ENCODE data around the gene ARMC3. TPM values are rescaled to one million over a fixed set of nuclear protein-coding genes. Genes with fewer than 3 reads are reported as not detected.

Gene ARMC3
- total RNA-seq, 1 experiment from 2014 or later = 0.28 TPM

DNA sequence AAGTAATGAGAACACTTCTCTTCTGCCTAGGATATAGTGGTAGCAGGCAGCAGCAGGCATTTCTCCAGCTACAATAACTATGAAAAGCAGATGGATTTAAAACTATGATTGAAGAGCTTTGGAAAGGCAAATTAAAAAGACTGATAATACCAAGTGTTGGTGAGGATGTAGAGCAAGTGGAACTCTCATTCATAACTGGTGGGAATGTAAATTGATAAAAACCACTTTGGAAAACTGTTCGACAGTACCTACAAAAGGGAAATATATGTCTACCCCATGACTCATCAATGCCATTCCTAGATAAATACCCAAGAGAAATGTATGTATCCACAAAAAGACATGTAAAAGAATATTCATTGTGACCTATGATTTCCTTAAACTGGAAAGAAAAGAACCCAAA lies 14.6 kb downstream of the ARMC3 start (continued):
- TF ChIP-seq ZNF281 (CRISPR knock-in tag; IDR thresholded peaks at IDR 0.05) = no peak
- no peak for TF ChIP-seq ELF4 (CRISPR knock-in tag; IDR thresholded peaks at IDR 0.05; ENCODE audit: low read depth)
- TF ChIP-seq, protein P1, sequence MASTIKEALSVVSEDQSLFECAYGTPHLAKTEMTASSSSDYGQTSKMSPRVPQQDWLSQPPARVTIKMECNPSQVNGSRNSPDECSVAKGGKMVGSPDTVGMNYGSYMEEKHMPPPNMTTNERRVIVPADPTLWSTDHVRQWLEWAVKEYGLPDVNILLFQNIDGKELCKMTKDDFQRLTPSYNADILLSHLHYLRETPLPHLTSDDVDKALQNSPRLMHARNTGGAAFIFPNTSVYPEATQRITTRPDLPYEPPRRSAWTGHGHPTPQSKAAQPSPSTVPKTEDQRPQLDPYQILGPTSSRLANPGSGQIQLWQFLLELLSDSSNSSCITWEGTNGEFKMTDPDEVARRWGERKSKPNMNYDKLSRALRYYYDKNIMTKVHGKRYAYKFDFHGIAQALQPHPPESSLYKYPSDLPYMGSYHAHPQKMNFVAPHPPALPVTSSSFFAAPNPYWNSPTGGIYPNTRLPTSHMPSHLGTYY (CRISPR knock-in tag; IDR thresholded peaks at IDR 0.05) = no peak
- no peak for TF ChIP-seq GRHL2 (CRISPR knock-in tag; IDR thresholded peaks at IDR 0.05; ENCODE audit: insufficient replicate concordance, severe bottlenecking)

DNA sequence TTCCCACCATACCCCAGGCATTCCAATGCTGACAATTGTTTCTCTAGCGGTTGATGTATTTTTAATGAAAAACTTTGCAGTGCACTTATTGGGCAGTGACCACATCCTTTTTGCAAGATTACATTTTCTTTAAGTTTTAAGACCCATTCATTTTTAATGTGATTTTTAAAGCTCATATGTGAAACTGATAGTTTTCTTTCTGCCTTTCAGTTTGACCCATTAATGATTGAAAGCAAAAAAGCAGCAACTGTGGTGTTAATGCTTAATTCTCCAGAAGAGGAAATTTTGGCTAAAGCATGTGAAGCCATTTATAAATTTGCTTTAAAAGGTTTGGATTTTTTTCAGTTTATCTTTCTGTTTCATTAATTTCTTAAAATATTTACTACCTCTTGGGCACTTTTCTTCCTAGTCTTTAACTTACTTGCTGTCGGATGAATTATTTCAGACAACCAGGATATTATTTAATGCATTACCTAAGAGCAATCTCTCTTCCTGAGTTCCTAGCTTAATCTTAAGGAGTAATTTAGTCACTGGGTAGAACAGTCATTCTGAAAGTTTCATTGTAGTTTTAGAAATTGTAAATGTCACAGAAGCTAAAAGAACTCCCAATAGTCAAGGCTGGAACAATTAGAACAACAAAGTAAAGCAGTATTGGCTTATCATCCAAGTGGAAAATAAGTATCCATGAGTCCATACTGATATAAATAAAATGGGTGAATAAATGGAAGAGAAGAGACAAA lies 18.3 kb downstream of the ARMC3 start:
- peaks cover 14% of the 10 kb centered on the region for H3K36me3 Mint-ChIP-seq
- H3K4me3 Mint-ChIP-seq = no peak overlapping the region
- TF ChIP-seq CREM (CRISPR knock-in tag; IDR thresholded peaks at IDR 0.05) (no peak), USF1 (CRISPR knock-in tag; IDR thresholded peaks at IDR 0.05) (no peak), SMAD3 (CRISPR knock-in tag; IDR thresholded peaks at IDR 0.05; ENCODE audit: borderline replicate concordance) (no peak), ZNF317 (CRISPR knock-in tag; IDR thresholded peaks at IDR 0.05; ENCODE audit: borderline replicate concordance, low read depth) (no peak), ELF4 (CRISPR knock-in tag; IDR thresholded peaks at IDR 0.05; ENCODE audit: low read depth) (no peak), GRHL2 (CRISPR knock-in tag; IDR thresholded peaks at IDR 0.05; ENCODE audit: insufficient replicate concordance, severe bottlenecking) (no peak), GTF2I (CRISPR knock-in tag; conservative IDR thresholded peaks at IDR 0.05) (no peak), ESRRA (CRISPR knock-in tag; IDR thresholded peaks at IDR 0.05; ENCODE audit: borderline replicate concordance) (no peak), FOXJ3 (CRISPR knock-in tag; IDR thresholded peaks at IDR 0.05; ENCODE audit: borderline replicate concordance) (no peak), ZNF281 (CRISPR knock-in tag; IDR thresholded peaks at IDR 0.05) (no peak), ATF6 (CRISPR knock-in tag; IDR thresholded peaks at IDR 0.05) (no peak), MAX (CRISPR knock-in tag; IDR thresholded peaks at IDR 0.05) (no peak), SP1 (CRISPR knock-in tag; conservative IDR thresholded peaks at IDR 0.05) (no peak), USF2 (CRISPR knock-in tag; IDR thresholded peaks at IDR 0.05) (no peak), TEAD4 (CRISPR knock-in tag; IDR thresholded peaks at IDR 0.05) (no peak), MLX (CRISPR knock-in tag; IDR thresholded peaks at IDR 0.05) (no peak)
- TF ChIP-seq, protein P2, sequence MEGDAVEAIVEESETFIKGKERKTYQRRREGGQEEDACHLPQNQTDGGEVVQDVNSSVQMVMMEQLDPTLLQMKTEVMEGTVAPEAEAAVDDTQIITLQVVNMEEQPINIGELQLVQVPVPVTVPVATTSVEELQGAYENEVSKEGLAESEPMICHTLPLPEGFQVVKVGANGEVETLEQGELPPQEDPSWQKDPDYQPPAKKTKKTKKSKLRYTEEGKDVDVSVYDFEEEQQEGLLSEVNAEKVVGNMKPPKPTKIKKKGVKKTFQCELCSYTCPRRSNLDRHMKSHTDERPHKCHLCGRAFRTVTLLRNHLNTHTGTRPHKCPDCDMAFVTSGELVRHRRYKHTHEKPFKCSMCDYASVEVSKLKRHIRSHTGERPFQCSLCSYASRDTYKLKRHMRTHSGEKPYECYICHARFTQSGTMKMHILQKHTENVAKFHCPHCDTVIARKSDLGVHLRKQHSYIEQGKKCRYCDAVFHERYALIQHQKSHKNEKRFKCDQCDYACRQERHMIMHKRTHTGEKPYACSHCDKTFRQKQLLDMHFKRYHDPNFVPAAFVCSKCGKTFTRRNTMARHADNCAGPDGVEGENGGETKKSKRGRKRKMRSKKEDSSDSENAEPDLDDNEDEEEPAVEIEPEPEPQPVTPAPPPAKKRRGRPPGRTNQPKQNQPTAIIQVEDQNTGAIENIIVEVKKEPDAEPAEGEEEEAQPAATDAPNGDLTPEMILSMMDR (IDR thresholded peaks at IDR 0.05) = no peak
- CTCF ChIA-PET = no interaction called here
- H3K9me3 Mint-ChIP-seq = peaks cover 38% of the 10 kb centered on the region
- H3K27ac Mint-ChIP-seq = no peak overlapping the region
- ATAC-seq (no peak), DNase-seq (ENCODE audit: low spot score) (no peak)
- POLR2A ChIA-PET = no interaction called here
- H3K4me1 Mint-ChIP-seq = no peaks in the 10 kb centered on the region
- peaks cover 4% of the 10 kb centered on the region; the same call in 1 of the 2 replicates for H3K27me3 Mint-ChIP-seq (ENCODE audit: low read depth)
